GM18870 (cell line): Measurements from ENCODE around the gene SMARCA2.

Source experiments
- ATAC-seq: cut with Tn5 transposase; IDR thresholded peaks from one replicate; pipeline ENCODE4 v1.9.1; 2021; ENCODE audit warnings: moderate library complexity; ENCODE audit not compliant: unreplicated experiment

Gene SMARCA2

GRCh38 chr9:2199999-2200796 lies 185.1 kb downstream of the SMARCA2 start:
- ATAC-seq, result no peak

GRCh38 chr9:2208465-2208864 lies 193.3 kb downstream of the SMARCA2 start:
- ATAC-seq, result no peak

GRCh38 chr9:2208991-2209390 lies 193.8 kb downstream of the SMARCA2 start:
- no peak for ATAC-seq

- ATAC-seq, result no peak
Measured at GRCh38 chr9:2209400-2209799, 194.3 kb downstream of the SMARCA2 start.

GRCh38 chr9:2210201-2210600 lies 195.1 kb downstream of the SMARCA2 start:
- ATAC-seq, result no peak

GRCh38 chr9:2213830-2214468 lies 198.8 kb downstream of the SMARCA2 start:
- no peak for ATAC-seq

GRCh38 chr9:2214707-2215106 lies 199.6 kb downstream of the SMARCA2 start:
- no peak for ATAC-seq

GRCh38 chr9:2215921-2216441 lies 200.8 kb downstream of the SMARCA2 start:
- ATAC-seq, result no peak

- no peak for ATAC-seq
Measured at GRCh38 chr9:2216591-2216990, 201.4 kb downstream of the SMARCA2 start.

- ATAC-seq, result no peak
Measured at GRCh38 chr9:2217540-2217939, 202.4 kb downstream of the SMARCA2 start.

- ATAC-seq, result no peak
Measured at GRCh38 chr9:2220036-2220435, 204.9 kb downstream of the SMARCA2 start.

- no peak for ATAC-seq
Measured at GRCh38 chr9:2227144-2227867, 212.2 kb downstream of the SMARCA2 start.

GRCh38 chr9:2228132-2228531 lies 213.0 kb downstream of the SMARCA2 start:
- ATAC-seq, result no peak

- no peak for ATAC-seq
Measured at GRCh38 chr9:2228641-2229040, 213.5 kb downstream of the SMARCA2 start.

GRCh38 chr9:2229109-2229721 lies 214.1 kb downstream of the SMARCA2 start:
- ATAC-seq, result peak; percentile 74

GRCh38 chr9:2230362-2230761 lies 215.2 kb downstream of the SMARCA2 start:
- ATAC-seq, result no peak

GRCh38 chr9:2231101-2231500 lies 216.0 kb downstream of the SMARCA2 start:
- no peak for ATAC-seq

- no peak for ATAC-seq
Measured at GRCh38 chr9:2231829-2232228, 216.7 kb downstream of the SMARCA2 start.

- ATAC-seq, result no peak
Measured at GRCh38 chr9:2233274-2233673, 218.1 kb downstream of the SMARCA2 start.

- ATAC-seq, result no peak
Measured at GRCh38 chr9:2234371-2234893, 219.3 kb downstream of the SMARCA2 start.

GRCh38 chr9:2235623-2236022 lies 220.5 kb downstream of the SMARCA2 start:
- no peak for ATAC-seq
